NOMO-1 (cell line): ENCODE data around the gene DNAJB8.

Experiments used
- DNase-seq, 2 experiments: peaks; one replicate each; lab custom pipeline; 2025; ENCODE audit not compliant: unreplicated experiment in 2 of 2; lab: John Stamatoyannopoulos, UW

The DNAJB8 gene

DNA sequence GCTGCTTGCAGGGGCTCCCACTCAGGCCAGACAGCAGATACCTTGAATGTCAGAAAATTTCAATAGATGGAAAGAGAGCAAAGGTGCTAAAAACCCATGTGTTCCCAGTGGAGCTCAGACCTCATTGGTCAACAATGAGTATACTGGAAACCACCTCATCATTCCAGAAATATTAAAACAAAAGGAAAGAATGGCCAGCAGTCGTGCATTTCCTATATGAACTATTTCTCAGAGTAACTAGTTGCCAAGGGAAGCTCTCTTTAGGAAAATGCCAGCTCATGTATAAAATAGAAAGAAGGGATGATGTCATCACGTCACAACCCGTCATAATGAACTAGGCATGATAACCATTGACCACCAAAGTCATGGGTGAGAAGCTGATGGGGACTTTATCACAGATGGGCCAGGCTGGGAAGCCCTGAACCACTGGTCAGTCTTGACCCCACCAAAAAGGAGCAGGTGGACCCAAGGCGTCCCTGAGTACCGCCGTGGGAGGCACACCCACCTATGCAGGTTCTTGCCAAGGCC is 17.5 kb downstream of the DNAJB8 start:
- no peak for DNase-seq

DNA sequence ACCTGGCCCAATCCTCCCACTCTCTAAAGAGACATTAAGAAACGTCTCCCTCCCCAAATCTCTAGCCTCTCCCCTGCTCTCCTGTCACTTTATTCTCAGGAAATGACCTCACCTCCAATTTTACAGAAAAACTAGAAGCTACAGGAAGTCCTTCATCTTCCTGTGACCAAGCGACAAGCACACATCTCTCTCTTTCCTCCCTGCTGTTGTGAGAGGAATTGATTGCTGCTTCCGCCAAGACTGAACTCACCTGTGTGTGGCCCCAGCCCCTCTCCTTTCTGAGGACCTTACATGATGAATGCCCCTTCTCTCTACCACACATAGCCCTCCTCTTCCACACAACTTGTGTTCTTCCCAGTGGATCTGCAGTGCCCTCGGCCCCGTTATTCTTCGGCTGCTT is 18.2 kb downstream of the DNAJB8 start:
- DNase-seq: no peak

DNA sequence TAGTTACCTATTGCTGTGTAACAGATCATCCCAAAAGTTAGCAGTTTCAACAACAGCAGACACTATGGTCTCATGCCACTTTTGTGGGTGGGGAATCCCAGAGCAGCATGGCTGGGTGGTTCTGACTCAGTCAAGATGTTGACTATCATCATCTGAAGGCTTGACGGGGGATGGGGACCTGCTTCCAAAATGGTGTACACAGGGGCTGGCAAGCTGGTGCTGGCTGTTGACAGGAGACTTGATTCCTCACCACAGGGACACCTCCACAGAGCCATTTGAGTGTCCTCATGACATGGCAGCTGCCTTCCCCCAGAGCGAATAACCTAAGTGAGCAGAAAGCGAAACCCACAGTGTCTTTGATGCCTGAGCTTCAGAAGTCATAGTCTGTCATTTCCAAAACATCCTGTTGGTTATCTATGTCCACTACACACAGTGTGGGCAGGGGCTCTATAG is 19.1 kb downstream of the DNAJB8 start:
- no peak for DNase-seq

DNA sequence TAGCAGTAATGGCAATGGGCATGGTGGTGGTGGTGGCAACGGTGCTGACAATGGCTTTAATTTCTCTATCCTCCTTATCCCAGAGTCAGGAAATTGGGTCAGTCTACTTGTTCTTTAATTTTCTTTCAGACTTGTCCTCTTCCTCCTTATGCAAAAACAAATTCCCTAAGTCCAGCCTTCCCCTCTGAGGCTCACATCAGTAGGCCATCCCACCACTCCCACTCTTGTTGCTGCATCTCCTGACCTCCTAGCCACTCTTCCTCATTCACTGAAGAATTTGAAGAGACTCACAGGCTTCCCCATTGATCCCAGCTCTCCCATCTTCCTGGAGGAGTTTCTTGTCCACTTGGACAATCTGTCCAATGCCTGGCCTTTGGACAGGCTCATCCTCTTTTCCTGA is 19.9 kb downstream of the DNAJB8 start:
- no peak for DNase-seq

DNA sequence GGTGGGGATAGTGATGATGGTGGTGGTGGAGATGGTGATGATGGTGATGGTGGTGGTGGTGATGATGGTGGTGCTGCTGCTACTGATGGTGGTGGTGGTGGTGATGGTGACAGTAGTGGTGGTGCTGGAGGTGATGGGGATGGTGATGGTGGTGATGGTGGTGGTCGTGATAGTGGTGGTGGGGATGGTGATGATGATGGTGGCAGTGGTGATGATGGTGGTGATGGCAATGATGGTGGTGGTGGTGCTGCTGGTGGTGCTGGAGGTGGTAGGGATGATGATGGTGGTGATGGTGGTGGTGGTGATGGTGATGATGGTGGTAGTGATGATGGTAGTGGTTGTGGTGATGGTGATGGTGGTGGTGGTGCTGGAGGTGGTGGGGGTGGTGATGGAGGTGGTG is 21.3 kb downstream of the DNAJB8 start:
- DNase-seq: no peak

DNA sequence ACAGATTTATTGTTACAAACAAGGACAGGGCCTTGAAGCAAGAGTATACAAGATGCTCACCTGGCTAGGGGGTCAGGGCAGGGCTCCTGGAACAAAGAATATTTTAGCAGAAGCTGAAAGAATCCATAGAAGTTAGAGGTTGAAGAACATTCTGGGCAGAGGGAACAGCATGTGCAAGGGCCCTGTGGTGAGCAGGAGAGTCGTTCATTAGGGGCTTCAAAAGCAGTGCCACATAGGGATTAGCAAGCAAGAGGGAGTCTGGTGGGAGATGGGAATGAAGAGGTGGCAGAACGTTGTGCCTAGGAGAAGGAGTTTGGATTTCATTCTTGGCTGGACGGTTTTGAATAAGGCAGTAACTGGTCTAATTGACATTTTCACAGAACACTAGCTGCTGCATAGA is 22.9 kb downstream of the DNAJB8 start:
- no peak for DNase-seq

DNA sequence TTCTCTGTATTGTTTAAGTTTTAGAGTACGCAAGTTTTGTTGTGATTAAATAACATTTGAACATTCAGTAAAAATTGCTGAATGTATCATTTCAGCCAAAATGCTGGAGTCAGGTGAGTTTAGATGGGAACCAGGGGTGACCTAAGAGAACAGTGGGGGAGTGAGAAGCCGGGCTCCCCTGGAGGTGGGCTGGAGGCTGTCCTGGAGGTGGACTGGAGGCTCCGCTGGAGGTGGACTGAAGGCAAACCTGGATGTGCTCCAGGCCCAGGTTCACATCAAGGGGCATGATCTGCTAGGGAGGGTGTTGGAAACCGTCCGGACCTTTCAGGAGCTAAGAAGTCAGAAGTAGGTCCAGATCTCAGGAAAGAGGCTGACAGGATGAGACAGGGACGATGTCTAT is 23.7 kb downstream of the DNAJB8 start:
- no peak for DNase-seq

DNA sequence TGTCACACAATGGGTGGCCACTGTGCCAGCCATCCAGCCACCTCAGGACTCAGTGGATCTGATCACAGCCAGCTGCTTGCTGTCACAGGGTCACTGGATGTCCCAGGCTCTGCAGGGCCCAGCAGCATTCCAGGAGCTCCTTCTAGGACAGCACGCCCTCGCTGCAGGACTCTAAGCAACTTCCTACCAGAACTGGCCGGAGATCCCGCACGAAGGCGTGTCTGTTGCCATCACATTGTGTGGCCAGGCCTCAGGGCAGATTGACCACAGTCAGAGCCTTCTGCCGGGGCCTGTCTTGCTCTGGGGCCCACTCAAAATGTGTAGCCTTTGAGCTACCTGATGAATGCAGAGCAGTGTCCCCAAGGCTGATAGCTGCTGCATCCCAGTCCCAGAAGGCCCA is 24.6 kb downstream of the DNAJB8 start:
- DNase-seq: no peak

DNA sequence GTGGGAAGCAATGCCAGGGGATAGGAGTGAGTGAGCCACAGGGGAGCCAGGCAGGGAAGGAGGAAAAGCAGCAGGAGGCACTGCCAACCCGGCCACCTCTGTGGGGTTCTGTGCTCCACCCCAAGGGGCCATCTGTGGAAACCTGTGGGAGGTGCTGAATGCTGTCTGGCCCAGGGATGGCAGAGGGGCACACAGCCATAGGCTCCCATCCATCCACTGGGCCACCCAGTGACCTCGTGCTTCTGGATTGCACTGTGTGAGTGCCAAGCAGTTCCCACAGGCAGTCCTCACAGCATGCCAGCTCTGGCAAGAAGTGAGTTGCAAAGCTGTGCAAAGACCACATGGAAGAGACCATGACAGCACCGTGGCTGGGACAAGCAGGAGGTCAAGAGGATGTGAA is 27.5 kb downstream of the DNAJB8 start:
- DNase-seq: no peak

DNA sequence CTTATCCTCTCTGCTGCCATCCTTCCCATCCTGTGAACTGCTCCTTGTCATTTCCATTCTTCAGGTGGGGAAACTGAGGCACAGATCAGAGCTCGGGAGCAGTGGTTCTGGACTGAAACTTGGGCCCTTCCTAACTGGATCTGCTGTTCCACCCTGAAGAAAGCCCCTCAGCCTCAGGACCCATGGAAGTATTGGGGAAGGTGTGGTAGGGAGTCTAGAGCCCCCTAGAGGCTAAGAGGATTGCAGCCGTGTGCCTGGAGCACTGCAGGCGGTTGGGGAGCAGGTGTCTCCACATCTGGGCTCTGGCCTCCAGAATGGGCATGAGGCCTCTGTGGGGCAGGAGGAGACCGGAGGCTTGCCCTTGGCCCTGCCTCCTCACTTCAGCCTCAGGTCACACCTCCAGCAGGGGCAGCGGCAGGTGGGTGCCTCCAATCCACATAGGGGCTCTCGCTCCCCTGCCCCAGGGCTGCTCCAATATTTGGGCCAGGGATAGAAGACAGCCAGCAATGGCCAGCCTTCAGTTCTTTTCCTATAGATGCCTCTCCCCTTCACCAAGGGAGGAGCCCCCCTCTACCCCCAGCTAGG is 28.1 kb downstream of the DNAJB8 start:
- no peak for DNase-seq

DNA sequence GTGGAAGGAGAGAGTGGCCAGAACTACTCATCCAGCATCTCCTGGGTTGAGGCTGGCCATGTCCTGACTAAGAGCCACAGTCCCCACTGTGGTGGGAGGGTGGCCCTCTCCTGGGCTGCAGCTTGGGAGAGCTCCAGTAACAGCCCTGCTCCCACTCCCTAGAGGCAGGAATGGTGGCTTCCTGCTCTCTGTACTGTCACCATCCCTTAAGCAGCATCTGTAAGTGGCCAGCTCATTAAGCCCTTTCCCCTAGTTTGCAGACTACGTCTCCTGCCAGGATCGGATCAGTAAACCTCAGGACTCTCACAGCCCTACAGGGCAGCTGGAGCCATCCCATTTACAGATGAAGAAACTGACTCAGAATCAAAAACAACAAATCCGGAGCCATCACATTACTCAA is 30.5 kb downstream of the DNAJB8 start:
- no peak for DNase-seq

DNA sequence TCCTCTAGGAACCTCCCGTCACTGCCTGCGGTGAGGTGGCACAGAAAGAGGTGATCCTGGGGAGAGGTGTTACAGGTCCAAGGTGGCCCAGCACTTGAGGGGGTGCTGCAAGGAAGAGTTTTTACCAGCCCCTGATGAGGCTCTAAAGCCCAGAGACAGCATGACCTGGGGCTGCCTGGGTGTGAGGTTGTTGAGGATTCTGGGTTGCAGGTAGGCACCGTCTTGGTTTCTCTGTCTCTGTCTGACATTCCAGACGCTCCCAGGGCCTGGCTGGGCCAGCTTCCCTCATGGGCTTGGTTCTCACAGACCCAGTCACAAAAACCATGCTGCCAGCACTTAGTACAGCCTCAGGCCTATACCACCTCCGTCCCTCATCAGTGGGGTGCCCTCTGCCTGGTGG is 31.1 kb downstream of the DNAJB8 start:
- DNase-seq: no peak

DNA sequence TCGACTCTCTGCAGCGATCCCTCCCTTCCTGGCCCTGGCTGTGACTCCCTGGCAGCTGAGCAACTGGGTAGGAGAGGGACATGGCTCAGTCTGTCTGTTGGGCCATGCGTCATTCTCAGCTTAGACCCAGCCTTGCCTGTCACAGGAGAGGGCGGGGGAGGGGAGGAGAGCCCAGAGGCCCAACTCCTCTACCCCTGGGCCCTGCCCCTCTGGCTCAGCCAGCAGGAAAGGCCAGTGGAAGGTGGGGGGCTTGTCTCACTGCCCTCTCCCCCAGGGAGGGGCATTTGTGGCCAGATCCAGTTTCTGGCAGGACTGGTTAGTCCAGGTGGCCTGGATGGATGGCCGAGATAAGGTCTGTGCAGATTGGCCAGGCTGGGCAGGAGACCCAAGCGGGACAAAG is 31.6 kb downstream of the DNAJB8 start:
- DNase-seq: no peak

DNA sequence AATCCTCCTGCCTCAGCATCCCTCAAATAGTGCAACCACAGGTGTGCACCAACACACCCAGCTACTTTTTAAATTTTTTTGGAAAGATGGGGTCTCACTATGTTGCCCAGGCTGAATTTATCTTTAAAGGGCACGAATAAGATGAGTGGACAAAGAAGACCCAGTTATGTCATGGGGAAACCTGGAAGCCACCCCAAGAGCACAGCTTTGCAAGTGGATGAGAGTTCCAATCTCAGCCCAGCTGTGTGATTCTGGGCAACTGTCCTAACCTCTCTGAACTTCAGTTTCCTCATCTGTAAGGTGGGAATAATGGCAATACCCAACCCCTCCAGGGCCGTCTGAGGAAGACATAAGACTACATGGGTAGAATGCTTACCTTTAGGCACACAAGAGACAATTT is 32.2 kb downstream of the DNAJB8 start:
- DNase-seq: no peak

DNA sequence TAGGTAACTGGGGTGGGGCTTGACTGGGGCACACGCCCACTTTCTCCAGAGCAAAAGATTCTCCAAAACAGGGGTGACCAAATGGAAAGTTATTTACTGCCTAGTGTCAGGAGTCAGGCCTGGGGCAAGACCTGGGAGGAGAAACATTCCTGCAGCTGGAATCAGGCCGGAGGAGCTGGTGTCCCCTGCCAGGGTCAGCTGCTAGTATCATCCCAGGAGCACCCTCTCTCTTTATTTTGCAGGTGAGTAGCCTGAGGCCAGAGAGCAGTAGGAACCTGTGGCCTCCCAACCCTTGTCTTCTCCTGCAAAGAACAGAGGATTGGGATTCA is 32.9 kb downstream of the DNAJB8 start:
- no peak for DNase-seq

DNA sequence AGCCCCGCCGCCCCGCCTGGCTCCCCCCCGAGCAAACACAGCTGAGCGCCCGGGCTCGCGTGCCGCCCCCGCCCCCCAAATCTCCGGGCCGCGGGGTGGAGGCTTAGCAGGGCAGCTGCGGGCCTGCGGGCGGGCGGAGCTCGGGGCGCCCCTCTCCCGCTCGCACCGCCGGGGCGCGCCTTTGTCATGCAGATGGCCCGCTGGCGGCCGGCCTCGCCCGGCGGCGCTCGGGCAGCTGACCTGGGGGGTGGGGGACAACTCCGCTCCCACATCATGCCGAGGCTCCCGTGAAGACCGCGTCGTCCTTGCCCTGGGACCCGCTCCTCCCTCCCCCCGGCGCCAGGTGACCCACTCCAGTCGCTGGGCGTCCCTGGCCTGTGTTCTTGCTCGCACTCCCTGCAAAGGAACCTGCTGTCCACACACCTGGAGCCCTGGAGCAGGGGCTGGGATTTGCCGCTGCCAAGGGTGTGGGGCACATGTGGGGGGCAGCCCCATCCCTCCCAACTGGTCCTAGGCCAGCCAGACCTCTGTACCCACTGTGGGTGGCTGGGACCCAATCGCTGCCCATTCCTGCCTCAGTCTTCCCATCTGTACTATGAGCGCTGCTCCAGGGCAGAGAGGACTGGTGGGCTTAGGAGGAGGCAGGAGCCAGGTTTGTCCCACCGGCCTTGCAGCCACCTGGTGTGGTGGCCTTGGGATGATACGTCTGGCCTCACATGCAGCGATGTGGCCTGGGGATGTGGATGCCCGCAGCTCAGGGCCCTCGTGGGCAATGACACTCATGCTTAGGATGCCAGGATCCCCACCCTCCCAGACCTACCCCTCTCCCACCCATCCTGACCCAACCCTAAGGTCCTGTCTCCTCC is 33.5 kb downstream of the DNAJB8 start:
- DNase-seq: no peak

DNA sequence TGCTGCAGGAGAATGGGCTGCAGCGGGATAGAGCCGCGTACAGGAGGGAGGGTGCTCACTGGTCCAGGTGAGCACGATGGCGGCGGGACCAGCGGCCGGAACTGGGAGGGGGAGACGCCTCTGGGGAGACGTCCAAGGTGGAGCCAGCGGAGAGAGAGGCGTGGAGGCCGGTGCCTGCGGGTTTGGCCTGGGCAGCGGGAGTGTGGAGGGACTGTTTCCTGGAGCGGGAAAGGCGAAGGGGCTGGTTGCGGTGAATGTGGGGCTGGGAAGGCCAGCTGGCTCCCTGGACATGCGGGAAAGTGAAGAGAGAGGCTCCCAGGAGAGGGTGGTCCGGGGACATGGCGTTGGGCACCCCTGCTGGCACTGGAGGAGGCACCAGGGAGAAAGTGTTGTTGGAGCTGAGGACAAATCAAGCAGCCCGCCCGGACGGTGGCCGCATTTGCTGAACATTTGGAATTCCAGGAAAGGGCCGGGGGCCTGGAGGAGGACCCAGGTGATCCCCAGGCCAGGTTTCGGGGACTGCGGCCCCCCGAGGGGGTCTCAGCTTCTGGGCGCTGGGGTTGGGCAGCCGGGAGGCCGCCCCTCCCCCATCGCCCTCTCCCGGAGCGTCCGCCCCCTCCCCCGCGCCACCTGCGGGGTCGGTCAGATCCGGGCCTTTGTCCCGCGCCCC is 34.3 kb downstream of the DNAJB8 start:
- DNase-seq: no peak

DNA sequence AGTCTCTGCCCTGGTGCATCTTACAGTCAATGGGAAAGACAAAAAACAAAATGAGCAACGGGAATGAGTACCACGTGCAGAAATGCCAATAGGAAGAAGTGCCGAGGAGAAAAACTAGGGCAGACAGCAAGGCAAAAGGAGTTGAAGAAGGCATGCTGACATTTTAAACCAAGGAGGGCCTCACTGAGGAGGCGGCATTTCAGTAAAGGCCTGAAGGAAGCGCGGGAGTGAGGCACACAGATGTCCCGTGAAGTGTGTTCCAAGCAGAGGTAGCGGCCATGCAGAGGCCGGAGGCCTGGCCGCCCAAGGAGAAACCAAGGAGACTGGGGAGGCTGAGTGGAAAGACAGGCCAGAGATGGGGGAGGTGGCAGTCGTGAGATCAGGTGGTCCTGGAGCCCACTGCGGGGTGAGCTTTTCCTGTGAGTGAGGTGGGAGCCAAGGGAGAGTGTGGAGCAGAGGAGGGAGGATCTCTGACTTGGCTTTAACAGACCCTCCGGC is 34.8 kb downstream of the DNAJB8 start:
- no peak for DNase-seq

DNA sequence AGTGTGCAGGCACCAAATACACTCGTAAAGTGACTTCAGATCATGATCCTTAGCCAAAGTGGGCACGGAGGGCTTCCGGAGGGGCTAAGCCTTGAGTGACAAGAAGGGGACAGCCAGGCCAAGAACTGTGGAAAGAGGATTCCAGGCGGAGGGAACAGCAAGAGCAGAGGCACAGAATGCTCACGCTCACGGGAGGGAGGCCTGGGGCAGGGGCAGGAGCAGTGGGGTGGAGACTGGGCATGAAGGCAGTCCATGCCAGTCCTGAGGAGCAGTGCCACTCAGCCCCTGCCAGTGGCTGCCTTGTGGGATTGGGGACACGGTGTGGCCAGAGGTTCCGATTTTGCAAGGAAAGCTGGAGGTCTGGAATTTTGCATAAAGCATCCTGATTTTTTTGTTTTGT is 36.0 kb downstream of the DNAJB8 start:
- DNase-seq: no peak

DNA sequence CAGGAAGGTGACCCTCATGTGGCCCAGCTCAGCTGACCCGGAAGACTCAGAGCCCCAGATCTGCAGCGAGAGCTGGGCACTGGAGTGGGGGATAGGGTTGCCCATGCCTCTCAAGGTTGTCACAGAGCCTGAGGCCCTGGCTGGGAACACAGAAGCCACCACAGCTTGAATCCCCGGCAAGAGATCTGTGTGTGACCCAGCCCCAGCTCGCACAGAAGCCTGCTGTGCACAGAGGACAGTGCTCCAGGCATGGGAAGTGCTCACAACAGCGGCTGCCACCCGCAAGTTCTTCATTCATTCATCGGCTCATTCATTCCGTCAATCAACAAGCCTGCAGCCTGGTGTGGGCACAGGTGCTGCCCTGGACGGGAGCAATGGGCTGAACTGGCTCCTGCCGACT is 36.4 kb downstream of the DNAJB8 start:
- DNase-seq: no peak

DNA sequence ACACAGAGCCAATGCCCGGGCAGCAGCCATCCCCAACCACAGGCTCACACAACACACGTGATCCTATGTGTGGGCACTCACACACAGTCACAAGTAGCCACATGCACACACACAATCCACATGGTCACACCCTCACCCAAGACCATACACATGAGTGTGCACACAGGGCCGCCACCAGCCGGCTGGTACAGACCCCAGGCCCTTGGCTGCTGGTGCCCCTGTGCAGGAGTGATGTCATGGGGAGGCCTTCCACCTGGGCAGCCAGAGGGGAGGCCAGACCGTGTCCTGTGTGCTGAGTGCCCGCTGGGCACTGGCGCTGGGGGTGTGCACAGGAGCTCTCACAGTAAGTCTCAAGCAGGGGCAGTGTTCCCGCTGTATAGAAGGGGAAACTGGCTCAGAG is 36.9 kb downstream of the DNAJB8 start:
- DNase-seq: no peak

DNA sequence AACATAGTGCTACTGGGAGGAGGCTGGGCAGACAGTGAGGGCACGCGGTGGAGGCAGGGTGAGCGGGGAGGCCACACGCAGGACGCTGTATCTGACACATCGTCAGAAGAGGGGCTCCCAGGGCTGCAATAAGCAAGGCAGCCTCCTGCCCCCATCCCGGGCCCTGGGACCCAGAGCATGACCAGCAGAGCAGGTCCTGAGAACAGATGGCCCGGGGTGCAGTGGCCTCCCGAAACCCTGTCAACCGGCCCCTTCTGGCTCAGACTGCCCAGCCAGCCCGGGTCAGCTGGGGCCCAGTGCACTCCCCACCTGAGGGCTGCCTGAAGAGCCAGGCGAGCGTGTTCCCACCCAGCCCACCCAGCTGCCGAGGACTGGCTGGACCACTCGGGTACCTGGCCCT is 37.4 kb downstream of the DNAJB8 start:
- DNase-seq: no peak
